Upper lobe of left lung (tissue), 4 donors: ENCODE measurements around the gene ZP4.

Experiments used
- CTCF ChIP-seq, 6 experiments: fragments of 450-650 bp in 4 of 6; fragments of 200-600 bp in 2 of 6; sonication (generic) in 2 of 6; IDR thresholded peaks; one replicate each; pipeline ENCODE4 v1.5.1; 2016 to 2019; ENCODE audit warnings: antibody characterized with exemption in 6 of 6
- POLR2A ChIP-seq, 4 donors: fragments of 450-650 bp; IDR thresholded peaks; one replicate each; pipeline ENCODE4 v1.5.1; 2016 to 2017; ENCODE audit warnings: antibody characterized with exemption in 4 of 4, mild to moderate bottlenecking in 2 of 4
- POLR2AphosphoS5 ChIP-seq, 2 donors: sonication (generic); formaldehyde crosslinking; IDR thresholded peaks; one replicate each; pipeline ENCODE4 v1.5.1; 2017; ENCODE audit warnings: antibody characterized with exemption in 2 of 2

DNA sequence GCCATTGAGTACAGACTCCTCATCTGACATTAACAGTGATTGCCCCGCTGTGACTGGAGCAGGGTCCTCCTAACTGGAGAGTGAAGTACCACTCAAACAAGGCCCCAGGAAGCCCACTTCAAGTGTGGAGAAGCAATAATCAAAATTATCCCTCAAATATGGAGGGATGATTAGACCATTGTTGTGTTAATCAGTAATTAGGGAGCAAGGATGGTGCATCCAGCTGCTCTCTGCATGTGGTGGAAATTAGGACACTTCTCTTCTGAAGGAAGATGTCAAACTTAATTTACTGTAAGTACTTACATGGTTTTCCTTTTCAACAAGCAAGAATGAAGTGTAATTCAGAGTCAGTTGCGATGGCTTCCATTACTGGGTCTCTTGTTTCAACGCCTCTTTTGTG, 3.4 kb upstream of the ZP4 start:
- TF ChIP-seq POLR2AphosphoS5 (IDR thresholded peaks at IDR 0.05) (no peak), POLR2A (IDR thresholded peaks at IDR 0.05) (no peak), CTCF (IDR thresholded peaks at IDR 0.05) (no peak)
